PFSK-1 (cell line): Measurements from ENCODE around the gene PAX8.

Experiments
- FOXP2 ChIP-seq: optimal IDR thresholded peaks from 2 replicates; pipeline ENCODE3; 2011; ENCODE audit warnings: borderline replicate concordance, control low read depth, inconsistent platforms; ENCODE audit not compliant: insufficient read depth; ENCODE audit errors: extremely low read length, extremely low read depth
- POLR2AphosphoS5 ChIP-seq: IDR thresholded peaks from 2 replicates; pipeline ENCODE4 v1.6.1; 2012; ENCODE audit warnings: low read depth, mild to moderate bottlenecking, control low read depth, low read length, moderate library complexity
- SIN3A ChIP-seq: IDR thresholded peaks from 2 replicates; pipeline ENCODE4 v1.6.1; 2012; ENCODE audit warnings: mild to moderate bottlenecking, low read length, moderate library complexity, borderline replicate concordance; ENCODE audit not compliant: insufficient read depth
- TAF1 ChIP-seq: IDR thresholded peaks from 2 replicates; pipeline ENCODE4 v1.6.1; 2012; ENCODE audit warnings: low read length, control low read depth, borderline replicate concordance; ENCODE audit not compliant: insufficient read depth
- TF ChIP-seq, protein P1 (sequence below), 2 experiments: IDR thresholded peaks; 2 replicates each; pipeline versions ENCODE4 v1.6.1 to v1.8.0; 2011 to 2012; ENCODE audit warnings: low read depth in 2 of 2, low read length in 2 of 2, control low read depth in 1 of 2, inconsistent platforms in 1 of 2, mild to moderate bottlenecking in 1 of 2, moderate library complexity in 1 of 2; ENCODE audit not compliant: insufficient read depth in 1 of 2

PAX8 gene

DNA sequence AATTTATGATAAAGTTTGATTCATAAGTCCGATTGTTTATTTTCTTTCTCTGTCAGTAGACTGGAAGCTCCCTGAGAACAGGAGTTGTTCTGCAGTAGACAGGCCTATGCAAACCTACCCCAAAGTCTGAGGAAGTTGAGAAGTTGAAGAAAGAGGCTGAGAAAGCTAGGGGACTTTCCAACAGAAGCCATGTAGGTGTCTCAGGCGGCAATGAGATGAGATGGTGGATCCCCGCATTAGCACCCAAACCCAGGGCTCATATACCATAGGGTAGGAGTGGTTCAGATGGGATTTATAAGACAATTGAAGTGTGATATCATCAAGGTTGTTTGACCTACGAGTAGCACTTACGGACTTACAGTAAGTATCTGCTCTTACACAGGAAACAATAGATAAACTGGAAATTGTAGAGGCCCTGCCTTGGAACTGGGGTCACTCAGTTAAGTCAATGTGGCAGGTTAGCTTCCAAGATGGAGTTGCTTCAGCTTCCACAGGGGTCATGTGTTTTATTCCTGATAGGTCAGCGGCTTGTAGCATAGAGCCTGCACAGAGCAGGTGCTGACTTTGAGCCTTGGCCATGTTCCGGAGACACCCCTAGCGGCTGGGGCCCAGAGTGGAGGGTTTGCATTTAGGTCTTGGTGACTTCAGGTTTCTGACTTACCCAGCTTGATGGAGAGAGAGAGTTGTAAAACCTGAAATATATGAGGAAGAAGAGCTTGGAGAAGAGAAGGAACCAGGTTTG, 107.2 kb downstream of the PAX8 start:
- TF ChIP-seq, protein P1, sequence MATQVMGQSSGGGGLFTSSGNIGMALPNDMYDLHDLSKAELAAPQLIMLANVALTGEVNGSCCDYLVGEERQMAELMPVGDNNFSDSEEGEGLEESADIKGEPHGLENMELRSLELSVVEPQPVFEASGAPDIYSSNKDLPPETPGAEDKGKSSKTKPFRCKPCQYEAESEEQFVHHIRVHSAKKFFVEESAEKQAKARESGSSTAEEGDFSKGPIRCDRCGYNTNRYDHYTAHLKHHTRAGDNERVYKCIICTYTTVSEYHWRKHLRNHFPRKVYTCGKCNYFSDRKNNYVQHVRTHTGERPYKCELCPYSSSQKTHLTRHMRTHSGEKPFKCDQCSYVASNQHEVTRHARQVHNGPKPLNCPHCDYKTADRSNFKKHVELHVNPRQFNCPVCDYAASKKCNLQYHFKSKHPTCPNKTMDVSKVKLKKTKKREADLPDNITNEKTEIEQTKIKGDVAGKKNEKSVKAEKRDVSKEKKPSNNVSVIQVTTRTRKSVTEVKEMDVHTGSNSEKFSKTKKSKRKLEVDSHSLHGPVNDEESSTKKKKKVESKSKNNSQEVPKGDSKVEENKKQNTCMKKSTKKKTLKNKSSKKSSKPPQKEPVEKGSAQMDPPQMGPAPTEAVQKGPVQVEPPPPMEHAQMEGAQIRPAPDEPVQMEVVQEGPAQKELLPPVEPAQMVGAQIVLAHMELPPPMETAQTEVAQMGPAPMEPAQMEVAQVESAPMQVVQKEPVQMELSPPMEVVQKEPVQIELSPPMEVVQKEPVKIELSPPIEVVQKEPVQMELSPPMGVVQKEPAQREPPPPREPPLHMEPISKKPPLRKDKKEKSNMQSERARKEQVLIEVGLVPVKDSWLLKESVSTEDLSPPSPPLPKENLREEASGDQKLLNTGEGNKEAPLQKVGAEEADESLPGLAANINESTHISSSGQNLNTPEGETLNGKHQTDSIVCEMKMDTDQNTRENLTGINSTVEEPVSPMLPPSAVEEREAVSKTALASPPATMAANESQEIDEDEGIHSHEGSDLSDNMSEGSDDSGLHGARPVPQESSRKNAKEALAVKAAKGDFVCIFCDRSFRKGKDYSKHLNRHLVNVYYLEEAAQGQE (IDR thresholded peaks at IDR 0.05; ENCODE audit: insufficient read depth in 1 of 2, low read depth in 2 of 2, low read length in 2 of 2), result no peak
- TF ChIP-seq FOXP2 (no peak), POLR2AphosphoS5 (no peak), SIN3A (no peak), TAF1 (no peak)

DNA sequence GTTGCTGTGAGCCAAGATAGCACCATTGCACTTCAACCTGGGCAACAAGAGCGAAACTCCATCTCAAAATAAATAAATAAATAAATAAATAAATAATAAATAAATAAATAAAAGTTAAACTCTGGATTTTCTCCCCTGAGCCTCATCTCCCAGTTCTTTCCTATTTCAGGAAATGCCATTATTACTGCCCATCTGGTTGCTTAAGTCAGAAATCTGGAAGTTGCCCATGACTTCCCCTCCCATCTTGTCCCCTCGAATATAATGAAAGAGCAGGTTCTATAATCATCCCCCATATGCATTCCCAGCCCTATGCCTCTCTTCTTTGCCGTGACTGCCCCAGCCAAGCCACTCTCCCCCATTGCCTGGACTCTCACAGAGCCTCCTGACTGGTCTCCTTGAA, 109.1 kb downstream of the PAX8 start:
- TF ChIP-seq FOXP2, result no peak
- no peak for TF ChIP-seq SIN3A
- no peak for TF ChIP-seq TAF1
- TF ChIP-seq, protein P1 (IDR thresholded peaks at IDR 0.05; ENCODE audit: insufficient read depth in 1 of 2, low read depth in 2 of 2, low read length in 2 of 2), result no peak
- TF ChIP-seq POLR2AphosphoS5, result no peak

DNA sequence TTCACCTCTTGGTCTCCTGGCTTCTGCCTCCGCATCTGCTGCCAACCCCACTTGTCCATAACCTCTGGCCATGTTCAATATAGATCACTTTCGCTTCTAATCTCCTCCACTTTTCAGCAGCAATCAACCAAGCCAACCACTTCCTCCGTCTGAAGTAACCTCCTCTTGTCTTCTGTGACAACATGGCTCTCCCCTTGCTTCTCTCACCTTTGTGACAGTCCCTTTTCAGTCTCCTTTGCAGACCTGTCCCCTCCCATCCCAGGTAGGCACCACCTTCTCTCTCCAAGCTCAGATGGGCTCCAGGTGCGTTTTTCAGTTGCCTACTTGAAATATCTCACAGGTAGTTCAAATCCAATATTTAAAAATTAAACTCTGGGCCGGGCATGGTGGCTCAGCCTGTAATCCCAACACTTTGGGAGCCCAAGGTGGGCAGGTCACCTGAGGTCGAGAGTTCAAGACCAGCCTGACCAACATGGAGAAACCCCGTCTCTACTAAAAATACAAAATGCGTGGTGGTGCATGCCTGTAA, 109.7 kb downstream of the PAX8 start:
- TF ChIP-seq TAF1 (no peak), FOXP2 (no peak), POLR2AphosphoS5 (no peak), SIN3A (no peak)
- TF ChIP-seq, protein P1 (IDR thresholded peaks at IDR 0.05; ENCODE audit: insufficient read depth in 1 of 2, low read depth in 2 of 2, low read length in 2 of 2), result no peak

GRCh38 chr2:113167962-113168340, 110.8 kb downstream of the PAX8 start:
- TF ChIP-seq FOXP2, result no peak

DNA sequence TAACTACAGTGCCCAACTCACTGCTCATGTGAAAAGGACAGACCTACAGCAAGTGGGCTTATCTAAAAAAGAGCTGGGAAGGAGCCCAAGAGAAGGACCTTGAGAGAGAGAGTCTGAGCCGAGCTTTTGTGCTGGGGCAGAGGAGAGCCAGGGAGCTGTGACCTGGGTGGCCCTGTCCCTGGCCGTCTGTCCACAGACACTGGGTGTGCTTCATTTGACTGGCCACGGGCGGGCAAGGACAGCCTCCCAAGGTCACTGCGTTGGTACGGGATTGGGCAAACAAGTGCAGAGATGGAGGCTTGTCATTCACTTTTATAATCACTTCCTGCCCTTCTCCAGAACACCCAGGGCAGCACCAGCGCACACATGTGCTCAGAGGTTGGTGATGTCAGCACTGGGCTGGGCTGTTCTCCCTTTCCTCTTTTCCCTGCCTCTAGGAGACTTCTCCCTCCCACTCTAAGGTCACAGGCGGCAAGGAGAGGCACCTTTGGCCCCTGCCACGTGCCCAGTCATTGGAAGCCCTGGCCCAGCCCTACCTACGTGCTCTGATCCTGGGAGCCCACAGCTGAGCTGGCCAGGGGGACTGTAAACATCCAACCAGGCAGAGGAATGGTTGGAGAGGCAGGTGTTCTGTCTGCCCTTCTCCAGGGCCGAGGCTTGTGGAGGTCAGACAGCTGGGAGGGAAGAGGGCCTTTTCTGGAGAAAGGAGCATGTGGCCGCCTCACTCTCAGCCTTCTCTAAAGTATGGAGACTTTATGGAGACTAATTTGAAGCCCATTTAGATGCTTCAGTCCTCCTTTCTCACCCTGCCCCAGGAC, 111.4 kb downstream of the PAX8 start:
- no peak for TF ChIP-seq FOXP2
- no peak for TF ChIP-seq TAF1
- TF ChIP-seq POLR2AphosphoS5, result no peak
- TF ChIP-seq, protein P1 (IDR thresholded peaks at IDR 0.05; ENCODE audit: insufficient read depth in 1 of 2, low read depth in 2 of 2, low read length in 2 of 2), result no peak
- no peak for TF ChIP-seq SIN3A
